HG03095 (cell line): ENCODE results near the gene ALOX12.
"Not testable (repeated sequence)": the region's sequence is repeated elsewhere in the genome, so short reads cannot be mapped to it uniquely, and the experiment has no call there.

Source experiments
- ATAC-seq: cut with Tn5 transposase; IDR thresholded peaks from one replicate; pipeline ENCODE4 v1.9.1; 2021; ENCODE audit warnings: moderate library complexity; ENCODE audit not compliant: unreplicated experiment

Gene ALOX12

DNA sequence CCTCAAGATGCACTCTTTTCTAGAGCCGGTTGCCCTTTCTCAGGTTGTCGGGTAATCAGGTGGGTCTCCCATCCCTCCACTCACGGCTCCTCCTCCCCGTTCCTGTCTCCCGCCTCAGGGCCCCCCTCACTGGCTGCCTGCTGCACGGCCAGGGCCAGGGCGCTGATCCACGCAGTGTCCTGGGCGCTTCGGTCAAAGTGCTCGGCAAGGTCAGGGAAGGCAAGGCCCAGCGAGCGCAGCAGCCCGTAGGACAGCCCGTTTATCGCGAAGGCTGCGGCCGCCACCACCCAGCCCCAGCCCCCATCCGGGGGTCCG lies 47.3 kb downstream of the ALOX12 start:
- ATAC-seq: no peak

DNA sequence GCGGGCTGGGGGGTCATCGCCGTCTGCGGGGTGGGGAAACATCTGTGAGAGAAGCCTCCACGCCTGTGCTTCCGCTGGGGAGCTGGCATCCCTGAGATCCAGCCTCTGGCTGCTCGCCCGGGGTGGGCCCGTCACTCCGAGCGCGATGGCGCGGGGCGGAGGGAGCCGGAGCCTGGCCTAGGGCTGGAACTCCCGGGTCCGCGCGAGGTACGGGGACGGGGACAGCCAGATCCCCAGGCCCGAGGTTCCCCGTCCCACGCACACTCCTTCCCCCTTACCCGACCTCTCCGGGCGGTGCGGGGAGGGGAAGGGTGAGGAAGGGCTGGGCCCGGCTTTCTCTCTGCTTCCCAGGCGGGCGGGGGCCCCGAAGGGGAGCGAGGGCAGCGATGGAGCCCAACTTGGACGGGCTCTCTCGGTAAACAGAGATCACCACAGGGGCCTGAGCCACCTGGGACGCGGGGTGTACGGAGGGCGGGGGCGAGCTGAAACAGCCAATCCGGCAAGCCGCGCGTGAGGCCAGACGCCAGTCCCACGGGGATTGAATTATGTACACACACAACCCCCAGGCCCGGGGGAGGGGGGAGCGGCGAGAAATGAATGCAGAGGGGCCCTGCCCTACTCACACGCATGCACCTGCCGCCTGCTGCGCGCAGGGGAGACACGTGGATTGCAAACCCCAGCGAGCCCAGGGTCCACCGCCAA lies 47.8 kb downstream of the ALOX12 start, which contains the start of gene SLC16A11:
Gene SLC16A11 (minus strand): TSS at position 596 of the 702 bp plus-strand sequence. CDS start 579 bp downstream, at position 17.
- no peak for ATAC-seq

DNA sequence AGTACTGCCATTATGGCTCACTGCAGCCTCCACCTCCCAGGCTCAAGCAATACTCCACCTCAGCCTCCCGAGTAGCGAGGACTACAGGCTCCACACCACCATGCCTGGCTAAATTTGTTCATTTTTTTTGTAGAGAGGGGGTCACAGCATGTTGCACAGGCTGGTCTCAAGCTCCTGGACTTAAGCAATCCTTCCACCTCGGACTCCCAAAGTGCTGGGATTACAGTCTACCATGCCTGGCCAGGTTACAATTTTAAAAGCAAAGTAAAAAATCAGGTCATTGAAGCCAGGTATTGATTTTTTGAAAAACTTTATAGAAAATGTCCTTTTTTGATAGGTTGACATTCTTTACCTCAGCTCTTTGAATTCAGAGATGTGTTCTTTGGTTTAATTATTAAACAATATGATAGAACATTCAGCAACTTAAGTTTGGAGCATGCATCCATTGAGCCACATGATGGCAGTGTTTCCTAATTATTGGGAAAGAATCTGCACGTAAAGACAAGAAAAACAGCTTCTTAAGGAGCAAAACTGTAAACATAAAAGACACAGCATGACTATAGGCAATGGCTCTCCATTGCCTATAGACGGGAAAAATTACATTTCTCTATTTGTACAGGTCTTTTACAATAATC lies 49.8 kb downstream of the ALOX12 start:
- ATAC-seq: no peak

DNA sequence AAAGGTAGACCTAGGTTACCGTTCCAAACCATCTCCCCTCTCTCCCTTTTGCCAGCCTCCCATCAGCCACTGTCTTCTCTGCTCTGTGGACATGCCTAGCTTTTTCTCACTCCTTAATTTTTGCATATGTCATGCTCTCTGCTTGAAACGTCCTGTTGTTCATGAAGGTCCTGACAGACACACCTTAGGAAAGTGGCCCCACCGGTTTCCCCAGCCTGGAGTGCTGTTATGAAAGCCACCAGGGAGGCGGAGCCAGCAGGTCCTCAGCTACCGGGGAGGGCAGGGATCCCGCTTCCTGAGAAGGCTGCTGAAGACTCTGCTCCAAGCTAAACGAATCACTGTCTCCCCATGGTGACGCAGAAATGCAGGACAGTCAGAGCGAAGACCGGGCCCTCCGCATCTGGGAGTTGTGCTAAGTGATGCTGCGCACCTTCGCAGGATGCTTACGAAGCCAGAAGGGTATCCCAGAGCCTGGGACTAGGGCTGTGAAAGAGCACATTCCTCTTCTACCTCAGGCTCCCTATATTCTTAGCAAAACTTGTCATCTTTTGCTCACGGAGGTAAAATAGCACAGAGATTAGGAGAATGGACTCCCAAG lies 50.4 kb downstream of the ALOX12 start:
- no peak for ATAC-seq

DNA sequence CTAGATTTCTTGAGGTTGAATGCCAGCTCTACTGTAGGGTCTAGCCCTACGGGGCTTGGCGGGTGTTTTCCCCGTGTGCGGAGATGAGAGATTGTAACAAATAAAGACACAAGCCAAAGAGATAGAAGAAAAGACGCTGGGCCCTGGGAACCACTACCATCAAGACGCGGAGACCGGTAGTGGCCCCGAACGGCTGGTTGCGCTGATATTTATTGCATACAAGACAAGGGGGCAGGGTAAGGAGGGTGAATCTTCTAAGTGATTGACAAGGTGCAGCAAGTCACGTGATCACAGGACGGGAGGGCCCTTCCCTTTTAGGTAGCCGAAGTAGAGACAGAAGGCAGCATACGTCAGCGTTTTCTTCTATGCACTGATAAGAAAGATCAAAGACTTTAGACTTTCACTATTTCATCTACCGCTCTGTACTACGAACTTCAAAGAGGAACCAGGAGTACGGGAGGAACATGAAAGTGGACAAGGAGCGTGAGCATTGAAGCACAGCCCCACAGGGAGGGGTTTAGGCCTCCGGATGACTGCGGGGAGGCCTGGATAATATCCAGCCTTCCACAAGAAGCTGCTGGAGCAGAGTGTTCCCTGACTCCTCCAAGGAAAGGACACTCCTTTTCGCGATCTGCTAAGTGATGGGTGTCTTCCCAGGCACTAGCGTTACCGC lies 51.0 kb downstream of the ALOX12 start:
- not testable (repeated sequence) for ATAC-seq

DNA sequence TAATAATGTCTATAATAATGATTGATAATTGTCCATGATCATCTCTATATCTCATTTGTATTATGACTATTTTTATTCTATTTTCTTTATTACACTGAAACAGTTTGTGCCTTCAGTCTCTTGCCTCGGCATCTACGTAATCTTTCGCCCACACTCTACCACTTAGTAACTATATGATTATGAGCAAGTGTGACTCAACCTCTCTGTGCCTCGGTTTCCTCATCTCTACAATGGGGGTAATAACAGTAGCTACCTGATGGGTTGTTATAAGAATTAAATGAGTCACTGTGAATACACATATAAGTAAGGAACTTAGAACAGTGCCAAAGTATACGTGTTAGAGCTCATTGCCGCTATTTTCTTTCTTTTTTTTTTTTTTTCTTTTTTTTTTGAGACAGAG lies 51.7 kb downstream of the ALOX12 start:
- no peak for ATAC-seq

DNA sequence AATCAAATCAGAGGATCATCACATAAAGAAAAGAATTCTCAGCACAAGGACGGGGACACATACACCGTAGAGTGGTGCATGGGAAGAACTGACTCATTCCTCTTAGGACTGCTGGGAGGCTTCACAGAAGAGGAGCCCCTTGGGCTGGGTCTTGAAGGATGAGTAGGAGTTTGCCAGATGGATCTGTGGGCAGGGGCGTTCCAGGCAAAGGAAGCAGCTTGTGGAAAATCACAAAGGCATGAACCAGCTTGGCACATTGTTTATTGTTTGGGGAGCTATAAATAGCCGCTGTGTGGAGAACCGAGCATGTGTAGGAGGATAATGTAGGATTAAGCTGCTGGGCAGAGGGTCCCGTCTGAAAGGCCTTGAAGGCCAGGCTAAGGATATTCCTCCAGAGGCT lies 53.1 kb downstream of the ALOX12 start:
- no peak for ATAC-seq

DNA sequence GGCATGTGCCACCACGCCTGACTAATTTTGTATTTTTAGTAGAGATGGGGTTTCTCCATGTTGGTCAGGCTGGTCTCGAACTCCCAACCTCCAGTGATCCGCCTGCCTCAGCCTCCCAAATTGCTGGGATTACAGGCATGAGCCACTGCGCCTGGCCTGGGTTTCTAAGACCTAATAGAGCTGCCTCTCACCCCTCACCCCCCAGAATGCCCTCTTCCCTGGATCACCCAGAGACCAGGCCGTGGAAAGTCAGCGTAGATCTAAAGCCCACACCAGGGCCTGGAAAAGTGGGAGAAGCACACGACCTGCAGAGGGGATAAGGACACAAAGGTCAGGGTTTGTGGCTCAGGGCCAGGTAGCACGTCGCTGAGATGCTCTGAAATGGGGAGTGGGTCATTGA lies 54.7 kb downstream of the ALOX12 start:
- ATAC-seq: not testable (repeated sequence)

DNA sequence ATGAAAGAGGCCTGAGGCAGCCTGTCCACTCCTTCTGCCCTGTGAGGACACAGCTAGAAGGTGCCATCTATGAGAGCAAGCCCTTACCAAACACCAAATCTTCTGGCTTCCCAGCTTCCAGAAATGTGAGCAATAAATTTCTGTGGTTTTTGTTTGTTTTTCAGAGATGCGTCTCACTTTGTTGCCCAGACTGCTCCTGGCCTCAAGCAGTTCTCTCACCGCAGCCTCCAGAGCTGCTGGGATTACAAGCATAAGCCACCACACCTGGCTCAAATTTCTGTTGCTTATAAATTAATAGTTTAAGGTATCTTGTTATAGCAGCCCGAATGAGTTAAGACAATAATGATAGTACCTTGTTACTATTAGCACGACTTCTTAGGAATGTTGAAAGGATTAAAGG lies 60.5 kb downstream of the ALOX12 start:
- ATAC-seq: no peak

DNA sequence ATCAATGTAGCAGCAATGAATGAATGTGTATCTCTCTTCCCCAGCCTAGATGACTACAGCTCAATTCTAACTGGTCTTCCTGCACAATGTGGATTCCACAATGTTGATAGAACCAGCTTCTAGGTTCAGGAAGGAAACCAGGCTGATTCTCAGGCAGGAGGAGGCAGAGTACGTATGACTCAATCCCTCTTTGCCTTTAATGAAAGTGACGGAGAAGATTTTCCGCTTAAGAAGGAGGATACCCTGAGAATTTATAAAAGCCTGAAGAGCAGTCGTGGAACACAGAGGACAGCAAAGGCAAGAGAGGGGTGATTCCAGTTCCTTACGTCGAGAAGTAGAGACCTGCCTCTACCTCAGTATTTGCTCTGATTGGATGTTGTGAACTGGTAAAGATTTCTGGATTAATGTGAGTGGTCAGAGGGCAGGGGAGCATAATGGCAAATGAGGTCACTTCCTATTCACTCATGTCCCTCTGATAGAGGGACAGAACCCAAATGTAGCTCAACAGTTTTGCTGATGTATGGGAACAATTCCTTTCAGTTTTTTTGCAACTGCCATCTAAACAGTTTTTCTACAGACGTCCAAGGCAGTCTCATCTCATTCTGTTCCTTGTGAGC lies 63.1 kb downstream of the ALOX12 start:
- no peak for ATAC-seq
